Mucosa of stomach (tissue), 1 donor: ENCODE results near the gene TBPL2.

ENCODE experiments used
- H3K27me3 ChIP-seq: one replicate; pipeline ENCODE4 v1.7.0; 2013; ENCODE audit warnings: mild to moderate bottlenecking, low read length; ENCODE audit not compliant: control insufficient read depth, insufficient read depth
- H3K36me3 ChIP-seq: one replicate; pipeline ENCODE4 v1.7.0; 2013; ENCODE audit warnings: low read length; ENCODE audit not compliant: control insufficient read depth, insufficient read depth
- H3K4me1 ChIP-seq: one replicate; pipeline ENCODE4 v1.7.0; 2013; ENCODE audit warnings: mild to moderate bottlenecking, low read length; ENCODE audit not compliant: control insufficient read depth, insufficient read depth
- H3K4me3 ChIP-seq: one replicate; pipeline ENCODE4 v1.7.0; 2013; ENCODE audit warnings: low read length
- H3K9ac ChIP-seq: one replicate; pipeline ENCODE4 v1.7.0; 2013; ENCODE audit warnings: mild to moderate bottlenecking, low read length, moderate library complexity
- H3K9me3 ChIP-seq: one replicate; pipeline ENCODE4 v1.7.0; 2013; ENCODE audit warnings: mild to moderate bottlenecking, low read length, moderate library complexity; ENCODE audit not compliant: control insufficient read depth
- donor health status: Pancreatic carcinoma.

Gene TBPL2

DNA sequence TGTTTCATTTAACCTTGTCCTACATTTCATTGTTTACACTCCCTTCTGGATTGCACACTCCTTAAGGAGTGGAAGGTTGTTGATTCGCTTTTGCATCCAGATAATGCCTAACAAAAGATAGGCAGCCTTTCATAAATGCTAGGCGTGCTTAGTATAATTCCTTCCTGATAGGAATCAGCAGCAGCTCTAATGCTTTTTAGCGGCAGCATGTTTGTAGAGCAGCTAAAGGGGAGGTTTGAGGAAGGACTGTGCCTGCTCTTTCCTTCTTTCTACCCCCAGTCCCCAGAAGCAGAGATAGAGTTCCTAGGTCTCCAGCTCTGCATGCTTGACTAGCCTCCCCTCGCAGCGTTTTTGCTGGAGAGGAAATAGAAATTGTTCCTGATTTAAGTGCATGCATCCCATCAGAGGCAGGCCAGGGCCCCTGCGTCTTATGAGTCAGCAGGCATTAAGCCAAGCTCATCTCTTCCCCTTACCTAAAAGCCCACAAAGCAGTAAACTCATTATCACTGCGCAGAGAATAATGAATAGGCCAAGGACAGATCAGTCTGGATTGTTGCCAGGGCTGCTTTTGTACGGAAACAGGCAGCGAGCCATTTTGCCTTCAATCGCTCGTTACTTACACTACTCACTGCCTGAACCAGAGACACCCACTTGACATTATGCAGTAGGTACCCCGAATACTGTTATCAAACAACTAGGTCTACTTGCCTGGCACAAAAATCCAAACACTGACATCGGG is 14.0 kb upstream of the TBPL2 start:
- Histone ChIP-seq H3K4me1 (peaks cover 34% of the 10 kb centered on the region), H3K9me3 (no peaks in the 10 kb centered on the region), H3K9ac (no peak overlapping the region), H3K36me3 (no peaks in the 10 kb centered on the region), H3K27me3 (no peaks in the 10 kb centered on the region), H3K4me3 (no peak overlapping the region)

DNA sequence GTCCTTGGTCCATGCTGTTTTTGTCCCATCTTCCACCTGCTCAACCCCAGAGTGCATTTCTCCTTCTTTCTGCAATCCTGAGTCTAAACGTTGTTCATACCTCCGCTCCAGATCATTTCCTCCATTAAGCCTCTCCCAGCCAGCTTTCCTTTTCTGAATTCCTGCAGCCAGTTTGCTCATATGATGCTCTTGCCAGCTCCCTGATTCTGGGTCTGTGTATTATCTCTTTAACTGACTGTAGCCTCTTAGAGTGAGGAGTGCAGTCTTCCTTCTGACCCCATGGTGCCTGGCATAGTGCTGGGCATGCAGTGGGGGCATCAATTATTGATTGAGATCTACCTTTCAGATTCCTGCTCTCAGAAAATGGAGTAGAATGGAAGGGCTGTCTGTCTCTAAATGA is 11.5 kb upstream of the TBPL2 start:
- no peaks in the 10 kb centered on the region for H3K27me3 ChIP-seq
- H3K36me3 ChIP-seq: no peaks in the 10 kb centered on the region
- H3K4me3 ChIP-seq: no peak overlapping the region
- H3K9me3 ChIP-seq: no peaks in the 10 kb centered on the region
- H3K9ac ChIP-seq: no peak overlapping the region
- H3K4me1 ChIP-seq: peaks cover 40% of the 10 kb centered on the region

DNA sequence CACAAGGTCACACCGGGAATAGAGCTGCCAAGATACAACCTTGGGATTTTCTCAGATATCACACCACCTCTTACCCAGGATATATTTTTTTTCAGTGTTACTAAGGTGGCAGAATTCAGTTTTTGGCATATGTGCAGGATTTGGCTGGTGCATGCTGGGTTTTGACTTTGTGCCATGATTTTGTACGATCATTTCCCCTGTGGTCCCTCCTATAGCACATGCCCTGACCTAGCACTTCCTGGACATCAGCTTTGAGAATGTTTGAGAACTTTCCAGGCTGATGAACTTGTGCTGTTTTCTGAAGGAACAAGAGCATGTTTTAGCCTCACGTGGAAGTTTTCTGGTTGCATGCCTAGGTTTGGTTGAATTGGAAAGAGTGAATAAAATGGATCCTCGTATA is 11.0 kb upstream of the TBPL2 start:
- Histone ChIP-seq H3K36me3 (no peaks in the 10 kb centered on the region), H3K4me1 (peaks cover 40% of the 10 kb centered on the region), H3K4me3 (no peak overlapping the region), H3K9me3 (no peaks in the 10 kb centered on the region), H3K27me3 (no peaks in the 10 kb centered on the region), H3K9ac (no peak overlapping the region)

DNA sequence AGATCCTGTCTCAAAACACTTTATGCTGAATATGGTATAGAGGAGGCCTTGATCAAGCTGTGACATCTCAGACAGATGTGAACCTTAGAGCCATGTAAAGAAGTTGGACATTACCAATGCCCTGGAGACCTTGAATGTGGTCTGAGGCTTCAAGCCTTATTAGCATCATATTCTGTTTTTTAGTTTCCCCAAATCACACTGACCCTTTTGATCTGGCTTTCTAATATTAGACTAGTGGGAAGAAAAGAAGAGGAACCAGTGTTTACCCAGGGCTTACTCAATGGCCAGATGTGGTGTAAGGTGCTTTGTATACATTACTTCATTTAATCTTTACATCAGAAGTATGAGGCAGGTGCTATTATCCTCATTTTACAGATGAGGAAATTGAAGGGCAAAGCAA is 10.6 kb upstream of the TBPL2 start:
- Histone ChIP-seq H3K4me1 (peaks cover 40% of the 10 kb centered on the region), H3K27me3 (no peaks in the 10 kb centered on the region), H3K36me3 (no peaks in the 10 kb centered on the region), H3K9ac (no peak overlapping the region), H3K4me3 (no peak overlapping the region), H3K9me3 (no peaks in the 10 kb centered on the region)

DNA sequence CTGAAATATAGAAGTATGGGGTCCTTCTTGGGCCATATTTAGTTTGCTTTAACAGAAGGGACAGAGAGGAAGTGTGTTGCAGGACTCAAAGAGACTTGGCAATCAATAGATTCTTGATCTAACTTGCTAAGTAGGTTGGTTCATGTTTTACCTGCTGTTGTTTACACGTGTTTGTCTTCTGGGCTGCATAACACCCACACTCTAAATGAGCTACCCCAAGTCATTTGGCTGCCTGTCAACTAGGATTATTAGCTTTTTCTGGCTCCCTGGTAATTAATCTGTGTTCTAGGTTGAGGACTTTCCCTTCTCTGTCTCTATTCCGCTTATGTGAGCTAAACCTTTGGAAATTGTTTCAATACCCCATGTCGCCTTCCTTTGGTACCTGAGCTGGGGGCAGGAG is 10.1 kb upstream of the TBPL2 start:
- H3K4me1 ChIP-seq: peaks cover 40% of the 10 kb centered on the region
- no peaks in the 10 kb centered on the region for H3K36me3 ChIP-seq
- no peak overlapping the region for H3K9ac ChIP-seq
- no peak overlapping the region for H3K4me3 ChIP-seq
- no peaks in the 10 kb centered on the region for H3K27me3 ChIP-seq
- H3K9me3 ChIP-seq: no peaks in the 10 kb centered on the region

DNA sequence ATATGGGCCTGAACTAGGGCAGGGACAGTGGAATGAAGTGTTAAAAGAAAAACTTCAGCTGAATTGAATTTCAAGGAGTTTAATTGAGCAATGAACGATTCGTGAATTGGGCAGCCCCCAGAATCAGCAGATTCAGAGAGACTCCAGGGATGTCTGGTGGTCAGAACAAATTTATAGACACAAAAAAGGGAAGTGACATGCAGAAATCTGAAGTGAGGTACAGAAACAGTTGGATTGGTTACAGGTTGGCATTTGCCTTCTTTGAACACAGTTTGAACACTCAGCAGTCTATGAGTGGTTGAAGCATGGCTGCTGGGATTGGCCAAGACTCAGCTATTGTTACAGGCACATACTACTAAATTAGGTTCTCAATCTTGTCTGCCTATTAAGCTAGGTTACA is 9.7 kb upstream of the TBPL2 start:
- Histone ChIP-seq H3K4me3 (no peak overlapping the region), H3K36me3 (no peaks in the 10 kb centered on the region), H3K27me3 (no peaks in the 10 kb centered on the region), H3K9ac (no peak overlapping the region), H3K9me3 (no peaks in the 10 kb centered on the region), H3K4me1 (peaks cover 37% of the 10 kb centered on the region)

DNA sequence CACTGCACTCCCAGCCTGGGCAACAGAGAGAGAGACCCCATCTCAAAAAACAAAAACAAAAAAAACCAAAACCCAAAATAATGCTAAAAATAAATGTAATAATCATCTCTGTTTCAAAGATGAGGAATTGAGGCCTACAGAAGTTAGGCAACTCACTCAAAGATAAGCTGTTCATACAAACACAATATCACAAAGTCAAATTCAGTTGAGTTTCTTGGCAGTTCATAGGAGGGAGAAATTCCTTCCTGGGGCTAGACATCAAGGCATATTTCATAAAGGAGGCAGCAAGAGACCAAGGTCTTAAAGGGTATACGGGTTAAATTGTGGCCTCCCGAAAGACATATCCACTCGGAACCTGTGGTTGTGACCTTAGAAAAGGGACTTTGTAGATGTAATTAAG is 8.7 kb upstream of the TBPL2 start:
- H3K36me3 ChIP-seq: no peaks in the 10 kb centered on the region
- H3K4me3 ChIP-seq: no peak overlapping the region
- no peaks in the 10 kb centered on the region for H3K9me3 ChIP-seq
- no peak overlapping the region for H3K9ac ChIP-seq
- H3K4me1 ChIP-seq: peaks cover 27% of the 10 kb centered on the region
- no peaks in the 10 kb centered on the region for H3K27me3 ChIP-seq

DNA sequence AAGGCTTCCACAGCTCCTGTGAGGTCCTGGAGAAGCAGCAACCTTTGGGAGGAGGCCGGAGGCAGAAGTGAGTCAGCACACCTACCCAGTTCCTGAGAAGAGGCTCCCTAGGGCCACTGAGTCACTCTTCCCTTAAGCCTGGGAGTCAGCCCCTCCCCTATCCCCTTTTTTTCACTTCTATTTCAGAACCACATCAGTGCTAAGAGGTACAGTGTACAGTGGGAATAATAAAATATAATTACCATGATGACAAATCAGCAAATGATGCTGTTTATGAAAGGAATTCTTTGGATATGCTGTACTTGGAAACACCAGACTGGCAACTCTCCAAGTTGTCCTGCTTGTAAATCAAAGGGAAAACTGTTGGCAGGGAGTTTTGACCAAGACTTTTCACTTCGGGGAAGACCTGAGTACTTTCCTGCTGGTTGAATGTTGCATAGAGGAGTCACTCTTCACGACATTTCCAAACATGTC is 7.8 kb upstream of the TBPL2 start:
- Histone ChIP-seq H3K9ac (no peak overlapping the region), H3K4me3 (no peak overlapping the region), H3K36me3 (no peaks in the 10 kb centered on the region), H3K9me3 (no peaks in the 10 kb centered on the region), H3K27me3 (no peaks in the 10 kb centered on the region), H3K4me1 (peaks cover 26% of the 10 kb centered on the region)

DNA sequence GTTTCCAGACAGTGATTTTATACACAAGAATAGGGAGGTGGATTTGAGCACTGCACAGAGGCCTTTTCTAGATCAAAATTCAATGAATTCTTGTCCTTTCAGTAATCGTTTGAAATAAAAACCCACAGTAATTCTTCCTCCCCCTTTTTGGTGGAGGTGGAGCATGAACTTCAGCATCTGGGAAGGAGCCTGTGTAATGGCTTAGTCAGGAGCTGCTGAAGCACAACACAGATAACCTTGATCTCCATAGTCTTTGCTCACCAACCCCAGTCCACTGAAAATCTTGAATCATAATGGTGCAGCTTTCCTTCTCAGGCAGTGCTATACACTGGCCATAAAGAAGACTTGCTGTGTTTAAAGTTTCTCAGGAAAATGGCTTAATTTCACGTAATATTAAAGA is 6.4 kb upstream of the TBPL2 start:
- peaks cover 26% of the 10 kb centered on the region for H3K4me1 ChIP-seq
- no peak overlapping the region for H3K9ac ChIP-seq
- no peaks in the 10 kb centered on the region for H3K36me3 ChIP-seq
- no peak overlapping the region for H3K4me3 ChIP-seq
- no peaks in the 10 kb centered on the region for H3K9me3 ChIP-seq
- H3K27me3 ChIP-seq: no peaks in the 10 kb centered on the region

DNA sequence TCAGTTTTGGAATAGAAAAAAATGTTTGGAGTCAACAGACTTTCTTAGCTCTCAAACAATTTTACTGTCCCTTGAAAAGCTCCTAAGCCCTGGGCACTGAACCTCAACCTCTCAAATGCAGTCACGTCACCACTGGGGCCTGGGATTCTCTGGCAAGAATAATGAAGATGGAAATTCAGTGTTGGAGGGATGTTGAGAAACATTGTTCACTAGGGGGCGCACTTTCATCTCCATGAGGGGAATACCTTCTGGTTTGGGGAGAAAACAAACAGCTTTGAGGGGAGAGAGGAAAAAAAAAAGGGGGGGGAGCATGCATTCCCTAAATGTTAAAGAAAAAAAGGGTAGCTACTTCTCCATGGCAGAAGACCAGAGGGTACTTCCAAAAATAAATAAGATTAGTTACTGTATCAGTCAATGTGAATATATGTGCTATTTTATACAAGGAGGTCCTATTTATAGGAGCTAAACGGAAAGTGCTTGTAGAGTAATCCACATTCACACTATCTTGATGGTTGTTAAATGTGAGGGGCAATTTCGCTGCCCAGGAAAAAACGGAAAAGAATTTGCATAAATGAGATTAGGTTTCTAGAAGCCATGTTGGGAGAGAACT is 5.8 kb upstream of the TBPL2 start:
- H3K27me3 ChIP-seq: no peaks in the 10 kb centered on the region
- no peaks in the 10 kb centered on the region for H3K9me3 ChIP-seq
- H3K4me1 ChIP-seq: peaks cover 20% of the 10 kb centered on the region
- H3K36me3 ChIP-seq: no peaks in the 10 kb centered on the region
- H3K9ac ChIP-seq: no peak overlapping the region
- H3K4me3 ChIP-seq: no peak overlapping the region

DNA sequence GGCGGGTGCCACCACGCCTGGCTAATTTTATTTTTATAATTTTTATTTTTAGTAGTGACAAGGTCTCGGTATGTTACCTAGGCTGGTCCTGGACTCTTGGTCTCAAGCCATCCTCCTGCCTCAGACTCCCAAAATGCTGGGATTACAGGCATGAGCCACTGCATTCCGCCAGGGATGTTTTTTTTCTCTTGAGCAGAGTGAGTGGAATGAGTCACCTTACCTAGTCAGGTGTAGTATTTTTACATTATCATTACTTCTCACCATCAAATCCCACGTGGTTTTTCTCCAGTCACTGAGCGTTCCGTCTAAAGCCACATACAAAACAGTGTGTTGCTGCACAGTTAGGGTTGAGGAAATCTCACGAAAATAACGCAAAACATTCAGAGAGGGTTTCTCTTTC is 870 bp upstream of the TBPL2 start:
- no peaks in the 10 kb centered on the region for H3K4me1 ChIP-seq
- H3K9me3 ChIP-seq: no peaks in the 10 kb centered on the region
- H3K4me3 ChIP-seq: no peak overlapping the region
- no peak overlapping the region for H3K9ac ChIP-seq
- no peaks in the 10 kb centered on the region for H3K36me3 ChIP-seq
- peaks cover 4% of the 10 kb centered on the region for H3K27me3 ChIP-seq

DNA sequence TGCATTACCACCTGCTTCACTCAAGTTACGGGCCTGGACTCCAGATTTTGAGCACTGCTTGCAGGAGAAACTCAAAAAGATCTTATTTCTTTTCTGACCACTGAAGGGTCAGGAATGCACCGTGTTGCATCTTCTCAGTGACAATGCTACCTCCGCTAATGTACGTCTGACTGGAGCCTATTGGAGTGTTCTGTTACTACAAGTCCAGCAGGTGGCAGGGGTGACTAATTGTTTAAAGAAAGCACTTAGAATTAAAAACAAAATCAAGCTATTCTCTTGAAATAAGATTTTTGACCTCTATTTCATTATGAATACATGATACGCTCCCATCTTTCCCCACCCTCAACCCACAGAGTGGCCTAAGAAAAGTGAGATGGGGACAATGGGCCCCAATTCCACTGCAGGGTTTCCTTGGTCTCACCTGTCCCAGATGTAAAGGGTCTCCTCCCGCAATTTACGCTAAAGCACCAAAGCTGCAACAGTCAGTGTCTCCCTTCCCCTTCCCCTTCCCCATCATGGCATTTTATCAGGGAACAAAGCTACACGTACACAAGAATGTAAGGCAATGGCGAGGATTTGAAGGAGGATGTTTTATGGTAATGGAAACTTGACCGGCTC is 2.2 kb downstream of the TBPL2 start:
- H3K9me3 ChIP-seq: no peaks in the 10 kb centered on the region
- no peaks in the 10 kb centered on the region for H3K36me3 ChIP-seq
- no peaks in the 10 kb centered on the region for H3K4me1 ChIP-seq
- no peak overlapping the region for H3K4me3 ChIP-seq
- H3K9ac ChIP-seq: no peak overlapping the region
- H3K27me3 ChIP-seq: peaks cover 4% of the 10 kb centered on the region
